Endothelial cell of umbilical vein (primary cell): ENCODE data around the gene KMT2B. TPM values are rescaled to one million over a fixed set of nuclear protein-coding genes. Genes with fewer than 3 reads are reported as not detected.

ENCODE experiments used
- BruUV-seq: library from RNA; stranded (reverse); fragments of 400-500 nt; replicated peaks from 2 replicates; lab custom pipeline; 2021; lab: Mats Ljungman, UMichigan
- CTCF ChIA-PET: fragments of 300-600, 350-600 bp; sonication (Branson Sonifier 250); formaldehyde crosslinking; loops from one replicate; lab custom pipeline; 2021; ENCODE audit warnings: antibody characterized with exemption, inconsistent platforms; lab: Charles Lee
- POLR2A ChIA-PET: fragments of 300-600, 350-600 bp; sonication (Branson Sonifier 250); formaldehyde crosslinking; loops from one replicate; lab custom pipeline; 2021; ENCODE audit warnings: antibody characterized with exemption, inconsistent platforms; lab: Charles Lee
- DNase-seq: peaks from one replicate; pipeline ENCODE4 v3.0.0-alpha.2; 2011; ENCODE audit warnings: low read depth, low spot score
- FAIRE-seq: peaks from 2 replicates; lab custom pipeline; 2011; peaks lifted over from hg19 to GRCh38; lab: Jason Lieb, UNC
- H2AFZ ChIP-seq: 2 replicates; pipeline ENCODE4 v1.6.0; 2012; ENCODE audit warnings: low read depth, low read length, control low read depth, inconsistent platforms
- H3K27ac ChIP-seq: 2 replicates; pipeline ENCODE4 v1.5.1; 2011; ENCODE audit warnings: low read depth, mild to moderate bottlenecking, control low read depth, low read length, moderate library complexity; ENCODE audit not compliant: insufficient read depth
- H3K27me3 ChIP-seq, 2 experiments: 2 replicates each; pipeline versions ENCODE4 v1.6.0 to v1.6.1; 2011; ENCODE audit warnings: low read length in 2 of 2, mixed read lengths in 1 of 2; ENCODE audit not compliant: control insufficient read depth in 2 of 2, insufficient read depth in 2 of 2
- H3K36me3 ChIP-seq, 2 experiments: 2 replicates in 1 of 2; 3 replicates in 1 of 2; pipeline ENCODE4 v1.5.1; 2011; ENCODE audit warnings: low read length in 2 of 2, mild to moderate bottlenecking in 1 of 2, moderate library complexity in 1 of 2; ENCODE audit not compliant: control insufficient read depth in 2 of 2, insufficient read depth in 2 of 2; ENCODE audit errors: extremely low read depth in 1 of 2
- H3K4me1 ChIP-seq: 3 replicates; pipeline ENCODE4 v1.5.1; 2011; ENCODE audit warnings: mild to moderate bottlenecking, low read length; ENCODE audit not compliant: control insufficient read depth, insufficient read depth; ENCODE audit errors: extremely low read depth
- H3K4me2 ChIP-seq: 2 replicates; pipeline ENCODE4 v1.6.1; 2011; ENCODE audit warnings: low read length, control low read depth, mixed read lengths; ENCODE audit not compliant: insufficient read depth
- H3K4me3 ChIP-seq, 3 experiments: fragments of 200-600 bp in 1 of 3; sonication (generic), shearing (Covaris generic) in 1 of 3; replicated peaks in 1 of 3; 2 replicates each; pipeline ENCODE4 v1.5.1; 2011 to 2016; ENCODE audit warnings: control low read depth in 3 of 3, low read length in 3 of 3, mild to moderate bottlenecking in 2 of 3, inconsistent platforms in 1 of 3, low read depth in 1 of 3, moderate library complexity in 1 of 3; ENCODE audit not compliant: insufficient read depth in 1 of 3
- H3K79me2 ChIP-seq: 2 replicates; pipeline ENCODE4 v1.6.0; 2012; ENCODE audit warnings: low read length, inconsistent platforms; ENCODE audit not compliant: control insufficient read depth, insufficient read depth
- H3K9ac ChIP-seq: replicated peaks from 2 replicates; pipeline ENCODE3; 2011; ENCODE audit warnings: low read length, control low read depth; ENCODE audit not compliant: insufficient read depth; ENCODE audit errors: extremely low read depth
- H3K9me1 ChIP-seq: replicated peaks from 3 replicates; pipeline ENCODE4 v1.6.0; 2011; ENCODE audit warnings: mild to moderate bottlenecking, low read length; ENCODE audit not compliant: control insufficient read depth, insufficient read depth; ENCODE audit errors: extremely low read depth
- H3K9me3 ChIP-seq: replicated peaks from 2 replicates; pipeline ENCODE4 v1.5.1; 2012; ENCODE audit warnings: low read length, inconsistent platforms; ENCODE audit not compliant: control insufficient read depth, insufficient read depth
- H4K20me1 ChIP-seq: replicated peaks from 2 replicates; pipeline ENCODE3; 2011; ENCODE audit warnings: mild to moderate bottlenecking, low read length; ENCODE audit not compliant: control insufficient read depth, insufficient read depth; ENCODE audit errors: extremely low read depth
- CTCF ChIP-seq, 2 donors: IDR thresholded peaks; 1 replicate in 1 of 2; 2 replicates in 1 of 2; pipeline ENCODE4 v1.5.1; 2011; ENCODE audit warnings: low read length in 2 of 2, mild to moderate bottlenecking in 2 of 2, moderate library complexity in 2 of 2, control low read depth in 1 of 2, inconsistent platforms in 1 of 2, low read depth in 1 of 2; ENCODE audit not compliant: insufficient read depth in 1 of 2; ENCODE audit errors: extremely low read depth in 1 of 2
- FOS ChIP-seq: IDR thresholded peaks from 2 replicates; pipeline ENCODE4 v1.6.1; 2011; ENCODE audit warnings: mild to moderate bottlenecking, low read length, moderate library complexity, borderline replicate concordance; ENCODE audit not compliant: insufficient read depth
- GATA2 ChIP-seq: IDR thresholded peaks from 2 replicates; pipeline ENCODE4 v1.7.0; 2011; ENCODE audit warnings: low read depth, mild to moderate bottlenecking, moderate library complexity, mixed read lengths, low read length; ENCODE audit not compliant: insufficient read length, insufficient read depth
- POLR2A ChIP-seq: IDR thresholded peaks from 2 replicates; pipeline ENCODE4 v1.6.1; 2012; ENCODE audit warnings: low read depth, mild to moderate bottlenecking, control low read depth, low read length
- POLR2AphosphoS5 ChIP-seq: IDR thresholded peaks from 2 replicates; pipeline ENCODE4 v1.6.1; 2012; ENCODE audit warnings: low read depth, mild to moderate bottlenecking, control low read depth, low read length, moderate library complexity; ENCODE audit not compliant: insufficient read depth
- dilution Hi-C: fragments of 300-500 bp; cut with MboI; formaldehyde crosslinking; loops from one replicate; pipeline ENCODE4 v1.15.0; 2019; ENCODE audit warnings: low sequenced_read_pairs; ENCODE audit not compliant: extremely low pct_ligation_motif_present
- intact Hi-C: fragments of 100-400 bp; cut with micrococcal nuclease; formaldehyde crosslinking; loops from one replicate; pipeline ENCODE4 v1.10.0; 2022
- polyA plus RNA-seq, 4 experiments: library from polyadenylated mRNA; depleted of rRNA in 3 of 4; stranded (reverse) in 3 of 4; unstranded in 1 of 4; fragments of >200 nt; gene quantifications; 2 replicates each; pipeline versions ENCODE4 v1.2.1 to v1.2.3, GENCODE V29; 2011 to 2012; ENCODE audit warnings: missing spikeins in 1 of 4
- total RNA-seq: library from RNA; stranded (reverse); gene quantifications from 2 replicates; pipeline ENCODE4 v1.2.3, GENCODE V29; 2021

The KMT2B gene
- total and polyA plus RNA-seq, 2 donors (not counting 3 experiments of a cell fraction or from before 2014, with no cell fraction given), result 28.4 to 37.2 TPM

GRCh38 chr19:35710784-35711723 lies 6.7 kb upstream of the KMT2B start:
- H3K27me3 ChIP-seq, result no peaks in the 10 kb centered on the region
- no peaks in the 10 kb centered on the region for H3K9me3 ChIP-seq
- BruUV-seq, result no TSS peak
- H2AFZ ChIP-seq, result no peak overlapping the region
- ChIA-PET POLR2A (no interaction called here), CTCF (interaction anchor here (0.9 to 1.4 kb wide), 3 partner anchors 9 to 17 kb away, joined by 3 to 5 read pairs (median 4); no protein-coding TSS in a partner anchor)
- H3K9ac ChIP-seq, result no peak overlapping the region
- no peak for DNase-seq
- no peaks in the 10 kb centered on the region for H4K20me1 ChIP-seq
- H3K4me2 ChIP-seq, result no peak overlapping the region
- no peak for FAIRE-seq
- H3K9me1 ChIP-seq, result no peaks in the 10 kb centered on the region
- H3K79me2 ChIP-seq, result no peaks in the 10 kb centered on the region
- dilution Hi-C loops, result no loop called here
- H3K27ac ChIP-seq, result no peak overlapping the region
- no peak for TF ChIP-seq POLR2AphosphoS5
- no peak for TF ChIP-seq GATA2
- no peak for TF ChIP-seq FOS
- TF ChIP-seq CTCF (IDR thresholded peaks at IDR 0.05; ENCODE audit: extremely low read depth in 1 of 2, insufficient read depth in 1 of 2, low read depth in 1 of 2, low read length in 2 of 2), result no peak
- TF ChIP-seq POLR2A, result no peak
- H3K4me3 ChIP-seq, result no peak overlapping the region
- H3K36me3 ChIP-seq, result no peaks in the 10 kb centered on the region
- intact Hi-C loops, result no loop called here
- peaks cover 3% of the 10 kb centered on the region for H3K4me1 ChIP-seq
